Measurements from ENCODE around the gene PSTK. TPM values are rescaled to one million over a fixed set of nuclear protein-coding genes. Genes with fewer than 3 reads are reported as not detected.

PSTK gene
- total and polyA plus RNA-seq, 10 of the 15 experiments (the other 5 are each of a cell fraction or from before 2014, with no cell fraction given) = 1.8 to 7.1 (median 3.4) TPM

- TF ChIP-seq RCOR1 (conservative IDR thresholded peaks at IDR 0.05; ENCODE audit: low read depth, low read length) (no peak), BHLHE40 (IDR thresholded peaks at IDR 0.05; ENCODE audit: borderline replicate concordance in 1 of 2, low read depth in 2 of 2, low read length in 1 of 2) (peak; percentile 57 to 68; a peak in 3 of 4 replicates), LARP7 (IDR thresholded peaks at IDR 0.05) (peak; percentile 60), SP1 (IDR thresholded peaks at IDR 0.05; ENCODE audit: low read depth, low read length) (peak; percentile 42), POLR2AphosphoS2 (IDR thresholded peaks at IDR 0.05; ENCODE audit: low read depth, low read length) (peak; percentile 71; the same call in 1 of the 2 replicates), FOXM1 (IDR thresholded peaks at IDR 0.05; ENCODE audit: low read depth, low read length) (no peak), SIX5 (IDR thresholded peaks at IDR 0.05; ENCODE audit: low read depth, low read length, severe bottlenecking) (peak; percentile 59), JUND (IDR thresholded peaks at IDR 0.05; ENCODE audit: low read depth, low read length) (no peak), ZBTB11 (CRISPR knock-in tag; IDR thresholded peaks at IDR 0.05) (peak; percentile 93), GATAD2B (conservative IDR thresholded peaks at IDR 0.05; ENCODE audit: low read depth) (peak; percentile 69; the same call in 1 of the 2 replicates), MEF2A (IDR thresholded peaks at IDR 0.05; ENCODE audit: insufficient read depth, low read depth, low read length) (no peak), NFXL1 (IDR thresholded peaks at IDR 0.05; ENCODE audit: borderline replicate concordance) (no peak), KLF5 (IDR thresholded peaks at IDR 0.05; ENCODE audit: partially characterized antibody) (peak; percentile 85), ZNF687 (IDR thresholded peaks at IDR 0.05) (peak; percentile 98), PAX8 (IDR thresholded peaks at IDR 0.05) (no peak), SKIL (IDR thresholded peaks at IDR 0.05; ENCODE audit: low read depth, poor library complexity, severe bottlenecking) (no peak), TBL1XR1 (IDR thresholded peaks at IDR 0.05; ENCODE audit: low read depth, low read length) (peak; percentile 60; the same call in 1 of the 2 replicates), ZNF384 (IDR thresholded peaks at IDR 0.05; ENCODE audit: borderline replicate concordance, low read depth, low read length) (no peak), ATF3 (IDR thresholded peaks at IDR 0.05; ENCODE audit: borderline replicate concordance, extremely low read depth, low read depth, low read length) (peak; percentile 46; the same call in 1 of the 2 replicates)
Measured at GRCh38 chr10:122953902-122954730, 26.1 kb upstream of the PSTK start, which contains the start of gene C10orf88 (continued).

Data from GM12878 (cell line).